SK-N-SH (cell line): Measurements from ENCODE around the gene RHPN2.

Experiments used
- MEF2A ChIP-seq: IDR thresholded peaks from 2 replicates; pipeline ENCODE4 v1.4.0; 2012; ENCODE audit warnings: low read depth, borderline replicate concordance
- NFIC ChIP-seq: IDR thresholded peaks from 2 replicates; pipeline ENCODE4 v1.4.0; 2012; ENCODE audit warnings: borderline replicate concordance
- POLR2AphosphoS5 ChIP-seq: IDR thresholded peaks from 2 replicates; pipeline ENCODE4 v1.6.1; 2012; ENCODE audit warnings: low read depth, low read length
- TF ChIP-seq, protein P1 (sequence below): fragments of 200-600 bp; sonication (generic); IDR thresholded peaks from 2 replicates; pipeline ENCODE4 v1.6.1; 2017; ENCODE audit warnings: antibody characterized with exemption, mild to moderate bottlenecking, moderate library complexity
- TF ChIP-seq, protein P2 (sequence below): IDR thresholded peaks from 2 replicates; pipeline ENCODE4 v1.4.0; 2012; ENCODE audit warnings: low read depth, borderline replicate concordance
- TF ChIP-seq, protein P3 (sequence below): IDR thresholded peaks from 2 replicates; pipeline ENCODE4 v1.4.0; 2012; ENCODE audit warnings: low read depth, borderline replicate concordance
- TF ChIP-seq, protein P4 (sequence below): IDR thresholded peaks from 2 replicates; pipeline ENCODE4 v1.4.0; 2012; ENCODE audit warnings: low read depth

DNA sequence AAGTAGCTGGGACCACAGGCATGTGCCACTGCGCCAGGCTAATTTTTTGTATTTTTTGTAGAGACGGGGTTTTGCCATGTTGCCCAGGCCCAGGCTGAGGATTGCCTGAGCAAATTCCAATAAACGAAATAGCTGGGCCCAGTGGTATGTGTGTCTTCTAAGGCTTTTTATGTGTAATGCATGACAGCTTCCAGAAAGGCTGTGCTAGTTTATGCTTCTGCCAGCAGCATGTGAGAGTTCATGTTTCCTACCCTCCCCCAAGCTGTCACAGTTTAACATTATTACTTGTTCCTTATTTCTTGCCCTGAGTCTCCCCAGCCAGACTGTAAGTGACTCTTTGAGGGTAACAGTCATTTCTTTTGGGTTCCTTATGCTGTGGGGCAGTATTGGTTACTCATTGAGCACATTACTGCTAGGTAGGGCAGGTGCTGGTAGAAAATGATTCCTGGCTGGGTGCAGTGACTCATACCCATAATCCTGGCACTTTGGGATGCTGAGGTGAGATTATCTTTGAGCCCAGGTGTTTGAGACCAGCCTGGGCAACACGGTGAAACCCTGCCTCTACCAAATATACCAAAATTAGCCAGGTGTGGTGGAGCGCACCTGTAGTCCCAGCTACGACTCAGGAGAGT is 29.9 kb upstream of the RHPN2 start:
- TF ChIP-seq, protein P1, sequence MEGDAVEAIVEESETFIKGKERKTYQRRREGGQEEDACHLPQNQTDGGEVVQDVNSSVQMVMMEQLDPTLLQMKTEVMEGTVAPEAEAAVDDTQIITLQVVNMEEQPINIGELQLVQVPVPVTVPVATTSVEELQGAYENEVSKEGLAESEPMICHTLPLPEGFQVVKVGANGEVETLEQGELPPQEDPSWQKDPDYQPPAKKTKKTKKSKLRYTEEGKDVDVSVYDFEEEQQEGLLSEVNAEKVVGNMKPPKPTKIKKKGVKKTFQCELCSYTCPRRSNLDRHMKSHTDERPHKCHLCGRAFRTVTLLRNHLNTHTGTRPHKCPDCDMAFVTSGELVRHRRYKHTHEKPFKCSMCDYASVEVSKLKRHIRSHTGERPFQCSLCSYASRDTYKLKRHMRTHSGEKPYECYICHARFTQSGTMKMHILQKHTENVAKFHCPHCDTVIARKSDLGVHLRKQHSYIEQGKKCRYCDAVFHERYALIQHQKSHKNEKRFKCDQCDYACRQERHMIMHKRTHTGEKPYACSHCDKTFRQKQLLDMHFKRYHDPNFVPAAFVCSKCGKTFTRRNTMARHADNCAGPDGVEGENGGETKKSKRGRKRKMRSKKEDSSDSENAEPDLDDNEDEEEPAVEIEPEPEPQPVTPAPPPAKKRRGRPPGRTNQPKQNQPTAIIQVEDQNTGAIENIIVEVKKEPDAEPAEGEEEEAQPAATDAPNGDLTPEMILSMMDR = no peak
- TF ChIP-seq POLR2AphosphoS5 (no peak), NFIC (no peak), MEF2A (no peak)
- TF ChIP-seq, protein P2, sequence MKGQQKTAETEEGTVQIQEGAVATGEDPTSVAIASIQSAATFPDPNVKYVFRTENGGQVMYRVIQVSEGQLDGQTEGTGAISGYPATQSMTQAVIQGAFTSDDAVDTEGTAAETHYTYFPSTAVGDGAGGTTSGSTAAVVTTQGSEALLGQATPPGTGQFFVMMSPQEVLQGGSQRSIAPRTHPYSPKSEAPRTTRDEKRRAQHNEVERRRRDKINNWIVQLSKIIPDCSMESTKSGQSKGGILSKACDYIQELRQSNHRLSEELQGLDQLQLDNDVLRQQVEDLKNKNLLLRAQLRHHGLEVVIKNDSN = no peak
- TF ChIP-seq, protein P3, sequence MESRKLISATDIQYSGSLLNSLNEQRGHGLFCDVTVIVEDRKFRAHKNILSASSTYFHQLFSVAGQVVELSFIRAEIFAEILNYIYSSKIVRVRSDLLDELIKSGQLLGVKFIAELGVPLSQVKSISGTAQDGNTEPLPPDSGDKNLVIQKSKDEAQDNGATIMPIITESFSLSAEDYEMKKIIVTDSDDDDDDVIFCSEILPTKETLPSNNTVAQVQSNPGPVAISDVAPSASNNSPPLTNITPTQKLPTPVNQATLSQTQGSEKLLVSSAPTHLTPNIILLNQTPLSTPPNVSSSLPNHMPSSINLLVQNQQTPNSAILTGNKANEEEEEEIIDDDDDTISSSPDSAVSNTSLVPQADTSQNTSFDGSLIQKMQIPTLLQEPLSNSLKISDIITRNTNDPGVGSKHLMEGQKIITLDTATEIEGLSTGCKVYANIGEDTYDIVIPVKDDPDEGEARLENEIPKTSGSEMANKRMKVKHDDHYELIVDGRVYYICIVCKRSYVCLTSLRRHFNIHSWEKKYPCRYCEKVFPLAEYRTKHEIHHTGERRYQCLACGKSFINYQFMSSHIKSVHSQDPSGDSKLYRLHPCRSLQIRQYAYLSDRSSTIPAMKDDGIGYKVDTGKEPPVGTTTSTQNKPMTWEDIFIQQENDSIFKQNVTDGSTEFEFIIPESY = no peak
- TF ChIP-seq, protein P4, sequence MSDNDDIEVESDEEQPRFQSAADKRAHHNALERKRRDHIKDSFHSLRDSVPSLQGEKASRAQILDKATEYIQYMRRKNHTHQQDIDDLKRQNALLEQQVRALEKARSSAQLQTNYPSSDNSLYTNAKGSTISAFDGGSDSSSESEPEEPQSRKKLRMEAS = no peak
